Nephron (organoid): ENCODE measurements around the gene MSTO1.

ENCODE experiments used
- H3K27ac Mint-ChIP-seq, 3 experiments: 2 replicates each; pipeline ENCODE4 v1.8.0; 2020; ENCODE audit warnings: mixed read lengths in 3 of 3, mild to moderate bottlenecking in 2 of 3, moderate library complexity in 1 of 3
- H3K27me3 Mint-ChIP-seq: 2 replicates; pipeline ENCODE4 v1.8.0; 2021; ENCODE audit warnings: low read depth, mild to moderate bottlenecking, moderate library complexity, mixed read lengths
- H3K36me3 Mint-ChIP-seq: 2 replicates; pipeline ENCODE4 v1.8.0; 2020; ENCODE audit warnings: low read depth, mixed read lengths
- H3K4me1 Mint-ChIP-seq: 2 replicates; pipeline ENCODE4 v1.8.0; 2020; ENCODE audit warnings: mixed read lengths
- H3K4me3 Mint-ChIP-seq, 3 experiments: 2 replicates each; pipeline ENCODE4 v1.8.0; 2020; ENCODE audit warnings: mild to moderate bottlenecking in 3 of 3, mixed read lengths in 3 of 3, moderate library complexity in 2 of 3
- H3K9me3 Mint-ChIP-seq: 2 replicates; pipeline ENCODE4 v1.8.0; 2020; ENCODE audit warnings: mixed read lengths
- TF ChIP-seq, protein P1 (sequence below), 3 experiments: fragments of 200-600 bp; sonication (generic); IDR thresholded peaks; one replicate each; pipeline ENCODE4 v1.5.0; 2021; ENCODE audit warnings: antibody characterized with exemption in 3 of 3; ENCODE audit not compliant: unreplicated experiment in 3 of 3

The MSTO1 gene

DNA sequence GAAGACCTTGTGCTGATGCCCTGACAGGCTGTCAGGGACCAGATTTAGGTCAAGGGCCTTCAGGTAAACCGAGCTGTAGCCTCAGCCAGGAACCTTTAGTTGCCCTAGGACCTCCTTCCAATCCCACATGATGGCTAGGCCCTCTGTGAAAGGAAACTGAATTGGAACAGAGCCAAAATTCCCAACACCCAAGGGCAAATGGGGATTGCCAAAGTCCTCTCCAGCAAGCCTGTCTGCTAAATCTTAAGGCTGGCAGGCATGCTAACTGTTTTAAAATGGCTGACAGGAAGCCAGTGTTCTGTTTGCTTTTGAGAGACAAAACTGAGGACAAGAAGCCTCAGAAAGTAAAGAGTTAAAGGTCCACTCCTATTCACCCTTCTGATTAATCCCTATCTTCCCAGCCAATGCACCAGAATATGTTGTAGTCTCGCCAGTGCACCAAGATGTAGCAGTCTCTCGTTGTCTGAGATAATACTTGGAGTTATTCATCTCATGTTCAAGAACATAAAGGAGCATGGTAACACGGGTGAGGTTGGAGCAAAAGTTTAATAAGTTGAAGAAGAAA is 35.1 kb downstream of the MSTO1 start:
- TF ChIP-seq, protein P1, sequence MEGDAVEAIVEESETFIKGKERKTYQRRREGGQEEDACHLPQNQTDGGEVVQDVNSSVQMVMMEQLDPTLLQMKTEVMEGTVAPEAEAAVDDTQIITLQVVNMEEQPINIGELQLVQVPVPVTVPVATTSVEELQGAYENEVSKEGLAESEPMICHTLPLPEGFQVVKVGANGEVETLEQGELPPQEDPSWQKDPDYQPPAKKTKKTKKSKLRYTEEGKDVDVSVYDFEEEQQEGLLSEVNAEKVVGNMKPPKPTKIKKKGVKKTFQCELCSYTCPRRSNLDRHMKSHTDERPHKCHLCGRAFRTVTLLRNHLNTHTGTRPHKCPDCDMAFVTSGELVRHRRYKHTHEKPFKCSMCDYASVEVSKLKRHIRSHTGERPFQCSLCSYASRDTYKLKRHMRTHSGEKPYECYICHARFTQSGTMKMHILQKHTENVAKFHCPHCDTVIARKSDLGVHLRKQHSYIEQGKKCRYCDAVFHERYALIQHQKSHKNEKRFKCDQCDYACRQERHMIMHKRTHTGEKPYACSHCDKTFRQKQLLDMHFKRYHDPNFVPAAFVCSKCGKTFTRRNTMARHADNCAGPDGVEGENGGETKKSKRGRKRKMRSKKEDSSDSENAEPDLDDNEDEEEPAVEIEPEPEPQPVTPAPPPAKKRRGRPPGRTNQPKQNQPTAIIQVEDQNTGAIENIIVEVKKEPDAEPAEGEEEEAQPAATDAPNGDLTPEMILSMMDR (IDR thresholded peaks at IDR 0.05; ENCODE audit: unreplicated experiment in 3 of 3), result no peak
- H3K36me3 Mint-ChIP-seq, result peaks cover 5% of the 10 kb centered on the region
- peaks cover 30% of the 10 kb centered on the region for H3K9me3 Mint-ChIP-seq
- H3K27me3 Mint-ChIP-seq, result no peaks in the 10 kb centered on the region
- H3K4me1 Mint-ChIP-seq, result peaks cover 21% of the 10 kb centered on the region
- no peak overlapping the region for H3K4me3 Mint-ChIP-seq
- H3K27ac Mint-ChIP-seq, result peak overlapping the region; percentile 30 to 58 (median 51)

DNA sequence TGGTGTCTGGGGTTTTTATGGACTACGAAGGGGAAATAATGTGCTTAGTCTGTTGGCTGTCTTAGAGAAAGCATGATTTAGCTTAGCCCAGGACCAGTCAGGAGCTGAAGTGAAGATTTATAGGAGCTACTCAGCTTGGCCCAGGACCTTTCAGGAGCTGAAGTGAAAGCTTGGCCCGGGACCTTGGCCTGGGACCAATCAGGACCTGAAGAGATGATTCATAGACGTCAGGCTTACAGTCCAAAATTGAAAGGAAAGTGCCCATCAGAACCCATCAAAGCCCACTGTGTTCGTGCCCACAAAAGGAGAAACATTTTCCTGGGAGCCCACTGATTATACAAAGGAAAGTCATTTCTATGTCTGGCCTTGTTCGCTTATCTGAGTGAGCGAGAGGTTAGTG is 35.6 kb downstream of the MSTO1 start:
- H3K4me3 Mint-ChIP-seq, result no peak overlapping the region
- peaks cover 5% of the 10 kb centered on the region for H3K36me3 Mint-ChIP-seq
- peak overlapping the region; percentile 30 to 60 (median 58) for H3K27ac Mint-ChIP-seq
- H3K4me1 Mint-ChIP-seq, result peaks cover 21% of the 10 kb centered on the region
- no peaks in the 10 kb centered on the region for H3K27me3 Mint-ChIP-seq
- peaks cover 27% of the 10 kb centered on the region for H3K9me3 Mint-ChIP-seq
- TF ChIP-seq, protein P1 (IDR thresholded peaks at IDR 0.05; ENCODE audit: unreplicated experiment in 3 of 3), result no peak

DNA sequence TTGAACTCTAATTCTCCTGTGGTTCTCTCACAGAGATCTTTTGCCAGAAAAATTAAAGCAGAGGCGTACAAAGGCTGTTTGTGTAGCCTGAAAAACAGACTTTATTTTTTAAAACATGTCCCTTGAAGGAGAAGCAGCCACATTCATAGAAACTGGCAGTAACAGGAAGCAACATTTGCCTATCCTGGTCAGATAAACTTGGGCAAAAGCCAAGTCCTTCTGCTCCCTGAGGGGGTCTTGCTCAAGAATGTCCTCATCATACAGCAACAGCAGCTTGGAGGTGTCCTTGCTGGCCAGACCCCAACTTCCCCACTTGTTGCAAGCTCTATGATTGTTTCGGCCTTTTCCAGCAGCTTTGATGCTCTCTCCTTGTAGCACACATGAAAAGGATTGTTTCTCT is 36.3 kb downstream of the MSTO1 start:
- no peaks in the 10 kb centered on the region for H3K27me3 Mint-ChIP-seq
- H3K27ac Mint-ChIP-seq, result peak overlapping the region; percentile 30 to 60 (median 58)
- TF ChIP-seq, protein P1 (IDR thresholded peaks at IDR 0.05; ENCODE audit: unreplicated experiment in 3 of 3), result no peak
- H3K4me3 Mint-ChIP-seq, result no peak overlapping the region
- H3K36me3 Mint-ChIP-seq, result peaks cover 5% of the 10 kb centered on the region
- H3K4me1 Mint-ChIP-seq, result peaks cover 21% of the 10 kb centered on the region
- H3K9me3 Mint-ChIP-seq, result peaks cover 26% of the 10 kb centered on the region

DNA sequence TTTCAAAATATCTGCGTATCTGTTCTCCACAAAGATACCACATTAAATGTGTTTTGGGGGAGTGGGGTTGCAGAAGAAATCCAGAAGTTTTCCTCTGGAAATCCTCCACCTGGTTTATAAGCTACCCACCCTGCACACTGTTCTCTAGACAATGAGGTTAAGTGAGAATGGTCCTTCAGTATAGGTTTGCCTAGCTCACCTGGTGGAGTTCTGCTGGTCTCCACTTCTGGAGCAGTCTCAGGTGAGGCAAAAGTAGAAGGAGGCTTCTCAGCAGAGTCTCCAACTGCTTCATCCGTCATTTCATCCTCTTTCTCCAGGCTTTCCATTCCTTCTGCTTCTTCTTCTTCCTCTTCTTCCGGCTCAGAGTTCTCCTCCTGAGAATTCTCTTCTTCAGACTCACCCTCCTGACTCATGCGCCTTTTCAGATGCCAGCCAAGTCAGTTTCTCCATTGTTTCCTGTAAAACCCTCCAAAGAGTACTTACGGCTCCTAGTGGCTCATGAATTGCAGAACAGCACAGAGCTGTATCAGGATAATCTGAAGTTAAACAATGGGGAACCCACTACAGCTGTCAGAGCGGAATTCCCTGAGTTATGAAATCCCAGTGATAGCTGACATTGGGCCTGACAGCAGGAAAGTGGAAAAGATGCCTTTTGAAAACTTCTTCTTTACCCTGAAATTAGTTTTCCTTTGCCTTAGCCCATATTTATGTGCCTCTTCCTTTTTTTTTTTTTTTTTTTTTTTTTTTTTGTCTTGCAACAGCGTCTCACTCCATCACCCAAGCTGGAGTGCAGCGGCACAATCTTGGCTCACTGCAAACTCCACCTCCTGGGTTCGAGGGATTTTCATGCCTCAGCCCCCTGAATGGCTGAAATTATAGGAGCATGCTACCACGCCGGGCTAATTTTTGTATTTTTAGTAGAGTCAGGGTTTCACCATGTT is 38.5 kb downstream of the MSTO1 start:
- TF ChIP-seq, protein P1 (IDR thresholded peaks at IDR 0.05; ENCODE audit: unreplicated experiment in 3 of 3), result no peak
- Mint-ChIP-seq H3K9me3 (peaks cover 5% of the 10 kb centered on the region), H3K27ac (peak overlapping the region in 2 of 3 experiments; percentile 57 to 83), H3K36me3 (no peaks in the 10 kb centered on the region), H3K4me1 (peaks cover 21% of the 10 kb centered on the region), H3K27me3 (no peaks in the 10 kb centered on the region), H3K4me3 (peak overlapping the region in 2 of 3 experiments; percentile 53 to 60)

DNA sequence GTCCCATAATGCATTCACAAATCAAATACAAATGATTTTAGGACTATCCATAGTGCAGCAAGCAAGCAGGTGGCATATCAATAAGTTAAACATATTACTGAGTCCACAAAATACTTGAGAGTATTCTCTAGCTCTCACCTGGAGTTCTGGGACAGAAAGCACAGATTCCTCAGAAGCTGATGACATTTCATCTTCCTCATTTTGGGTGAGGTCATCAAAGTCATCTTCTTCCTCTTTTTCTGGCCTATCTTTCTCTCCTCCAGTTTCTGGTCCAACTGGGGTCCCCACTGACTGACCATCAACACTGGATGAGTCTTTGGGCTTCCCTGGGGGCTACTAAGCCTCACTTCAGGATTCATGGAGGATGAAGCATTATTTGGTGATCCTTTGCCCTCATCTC is 39.7 kb downstream of the MSTO1 start:
- no peaks in the 10 kb centered on the region for H3K36me3 Mint-ChIP-seq

More for the DNA sequence above, 39.7 kb downstream of the MSTO1 start:
- Mint-ChIP-seq H3K4me1 (peaks cover 24% of the 10 kb centered on the region), H3K27ac (no peak overlapping the region), H3K4me3 (no peak overlapping the region), H3K27me3 (no peaks in the 10 kb centered on the region), H3K9me3 (peaks cover 2% of the 10 kb centered on the region)
- TF ChIP-seq, protein P1 (IDR thresholded peaks at IDR 0.05; ENCODE audit: unreplicated experiment in 3 of 3), result no peak
